HCT116 (cell line): ENCODE data around the gene FEZF1. TPM values are rescaled to one million over a fixed set of nuclear protein-coding genes. Genes with fewer than 3 reads are reported as not detected.

ENCODE experiments used
- ATAC-seq: fragments of 200-7000 bp; cut with Tn5 transposase; 2 replicates; pipeline ENCODE4 v1.9.1; 2020; ENCODE audit warnings: mild to moderate bottlenecking, moderate library complexity
- BruUV-seq: library from RNA; stranded (reverse); fragments of 400-500 nt; replicated peaks from 2 replicates; lab custom pipeline; 2021; lab: Mats Ljungman, UMichigan
- CTCF ChIA-PET: fragments of 300-600 bp; sonication (Branson Sonifier 250); formaldehyde crosslinking; loops from one replicate; lab custom pipeline; 2021; ENCODE audit warnings: antibody characterized with exemption; lab: Charles Lee
- POLR2A ChIA-PET: fragments of 300-600, 350-600 bp; sonication (Branson Sonifier 250); formaldehyde crosslinking; loops from one replicate; lab custom pipeline; 2021; ENCODE audit warnings: antibody characterized with exemption; lab: Charles Lee
- RAD21 ChIA-PET, 2 experiments: fragments of 300-600 bp; sonication (Branson Sonifier 250); formaldehyde crosslinking; loops; one replicate each; lab custom pipeline; 2023; ENCODE audit warnings: low total read pairs in 2 of 2; ENCODE audit not compliant: uncharacterized antibody in 2 of 2, unreplicated experiment in 2 of 2, low non-redundant PET in 1 of 2; lab: Charles Lee
- DNase-seq: peaks from one replicate; pipeline ENCODE4 v3.0.0-alpha.2; 2010; ENCODE audit warnings: low read depth, low spot score
- H2AFZ ChIP-seq: fragments of 200-600 bp; shearing (Covaris generic), sonication (generic); 2 replicates; pipeline ENCODE4 v1.6.1; 2017; ENCODE audit warnings: low read depth, mixed run types, mixed read lengths, antibody characterized with exemption, low read length; ENCODE audit not compliant: poor library complexity, severe bottlenecking
- H3K27ac ChIP-seq: 2 replicates; pipeline ENCODE4 v1.5.1; 2012; ENCODE audit warnings: low read depth, low read length
- H3K27me3 ChIP-seq: fragments of 200-600 bp; sonication (generic); 2 replicates; pipeline ENCODE4 v1.6.1; 2016; ENCODE audit warnings: mixed run types, low read length, mixed read lengths; ENCODE audit not compliant: insufficient read depth
- H3K36me3 ChIP-seq, 2 experiments: fragments of 200-500 bp in 1 of 2; fragments of 200-600 bp in 1 of 2; sonication (Bioruptor generic) in 1 of 2; sonication (generic) in 1 of 2; 2 replicates each; pipeline versions ENCODE4 v1.5.1 to v1.6.1; 2014 to 2016; ENCODE audit warnings: low read length in 2 of 2, inconsistent platforms in 1 of 2, mixed read lengths in 1 of 2, mixed run types in 1 of 2; ENCODE audit not compliant: insufficient read depth in 2 of 2, control insufficient read depth in 1 of 2
- H3K4me1 ChIP-seq, 2 experiments: fragments of 200-600 bp in 1 of 2; sonication (generic) in 1 of 2; 2 replicates each; pipeline versions ENCODE4 v1.5.1 to v1.6.1; 2012 to 2017; ENCODE audit warnings: low read length in 2 of 2, inconsistent platforms in 1 of 2, mild to moderate bottlenecking in 1 of 2, mixed read lengths in 1 of 2, mixed run types in 1 of 2, moderate library complexity in 1 of 2; ENCODE audit not compliant: insufficient read depth in 2 of 2, control insufficient read depth in 1 of 2
- H3K4me2 ChIP-seq: fragments of 200-600 bp; sonication (generic); 2 replicates; pipeline ENCODE4 v1.6.1; 2017; ENCODE audit warnings: mixed run types, low read length, mixed read lengths
- H3K4me3 ChIP-seq, 2 experiments: fragments of 200-600 bp in 1 of 2; sonication (generic) in 1 of 2; replicated peaks in 1 of 2; 2 replicates each; pipeline ENCODE4 v1.5.1; 2011 to 2016; ENCODE audit warnings: low read length in 2 of 2, control low read depth in 1 of 2, low read depth in 1 of 2, mild to moderate bottlenecking in 1 of 2, mixed read lengths in 1 of 2, mixed run types in 1 of 2
- H3K79me2 ChIP-seq: fragments of 200-600 bp; sonication (generic); 2 replicates; pipeline ENCODE4 v1.6.1; 2017; ENCODE audit warnings: mild to moderate bottlenecking, mixed run types, low read length, moderate library complexity, mixed read lengths; ENCODE audit not compliant: insufficient read depth
- H3K9ac ChIP-seq: fragments of 200-600 bp; sonication (generic); 2 replicates; pipeline ENCODE4 v1.6.1; 2016; ENCODE audit warnings: low read length, mixed read lengths
- H3K9me2 ChIP-seq: fragments of 200-600 bp; sonication (generic), shearing (Covaris generic); 2 replicates; pipeline ENCODE4 v1.6.1; 2017; ENCODE audit warnings: mixed run types, mild to moderate bottlenecking, moderate library complexity; ENCODE audit not compliant: insufficient read depth
- H3K9me3 ChIP-seq, 2 experiments: fragments of 200-500 bp in 1 of 2; fragments of 200-600 bp in 1 of 2; sonication (Bioruptor generic) in 1 of 2; sonication (generic) in 1 of 2; 2 replicates each; pipeline ENCODE4 v1.6.1; 2014 to 2017; ENCODE audit warnings: low read length in 2 of 2, mixed read lengths in 2 of 2, inconsistent platforms in 1 of 2, low read depth in 1 of 2, mild to moderate bottlenecking in 1 of 2, mixed run types in 1 of 2, moderate library complexity in 1 of 2; ENCODE audit not compliant: control insufficient read depth in 1 of 2, insufficient read depth in 1 of 2
- H4K20me1 ChIP-seq: fragments of 200-600 bp; sonication (generic), shearing (Covaris generic); 2 replicates; pipeline ENCODE4 v1.6.1; 2017; ENCODE audit warnings: mixed run types, mild to moderate bottlenecking, moderate library complexity; ENCODE audit not compliant: insufficient read depth
- ATF3 ChIP-seq: IDR thresholded peaks from 2 replicates; pipeline ENCODE4 v1.6.1; 2012
- CEBPB ChIP-seq: IDR thresholded peaks from 2 replicates; pipeline ENCODE4 v1.6.1; 2012; ENCODE audit warnings: low read depth
- EZH2 ChIP-seq: fragments of 200-600 bp; sonication (generic); IDR thresholded peaks from 2 replicates; pipeline ENCODE4 v1.6.1; 2017; ENCODE audit warnings: antibody characterized with exemption, mixed run types
- EZH2phosphoT487 ChIP-seq: fragments of 200-600 bp; IDR thresholded peaks from 2 replicates; pipeline ENCODE4 v1.6.1; 2018; ENCODE audit warnings: antibody characterized with exemption, borderline replicate concordance
- POLR2A ChIP-seq: IDR thresholded peaks from 2 replicates; pipeline ENCODE4 v1.7.0; 2011; ENCODE audit warnings: borderline replicate concordance; ENCODE audit not compliant: insufficient read depth, insufficient read length; ENCODE audit errors: extremely low read depth
- POLR2AphosphoS5 ChIP-seq: IDR thresholded peaks from 2 replicates; pipeline ENCODE4 v1.6.1; 2011; ENCODE audit warnings: mild to moderate bottlenecking, low read depth, low read length, moderate library complexity
- RAD21 ChIP-seq: IDR thresholded peaks from 2 replicates; pipeline ENCODE4 v1.6.1; 2012; ENCODE audit warnings: low read depth, mild to moderate bottlenecking
- SP1 ChIP-seq: IDR thresholded peaks from 2 replicates; pipeline ENCODE4 v1.6.1; 2012; ENCODE audit warnings: low read depth
- SRF ChIP-seq: IDR thresholded peaks from 2 replicates; pipeline ENCODE4 v1.6.1; 2012; ENCODE audit warnings: low read depth
- YY1 ChIP-seq: IDR thresholded peaks from 2 replicates; pipeline ENCODE4 v1.6.1; 2011; ENCODE audit warnings: low read length, low read depth, moderate library complexity, mild to moderate bottlenecking; ENCODE audit not compliant: insufficient replicate concordance; ENCODE audit errors: extremely low read depth
- ZFX ChIP-seq: fragments of 450-650 bp; IDR thresholded peaks from 2 replicates; pipeline ENCODE4 v1.6.1; 2017
- ZNF274 ChIP-seq: fragments of 200-500 bp; sonication (Bioruptor generic); IDR thresholded peaks from 2 replicates; pipeline ENCODE4 v1.6.1; 2014; ENCODE audit warnings: mild to moderate bottlenecking, low read depth, low read length, inconsistent platforms
- intact Hi-C: fragments of 100-400 bp; cut with micrococcal nuclease; formaldehyde crosslinking; loops from 2 replicates; pipeline ENCODE4 v1.10.0; 2022
- total RNA-seq: library from RNA; stranded (reverse); gene quantifications from one replicate; pipeline ENCODE4 v1.2.1, GENCODE V29; 2021; ENCODE audit not compliant: unreplicated experiment
- TF ChIP-seq, protein P1 (sequence below): IDR thresholded peaks from 2 replicates; pipeline ENCODE4 v1.6.1; 2012; ENCODE audit warnings: low read depth

The FEZF1 gene
- total RNA-seq, 1 experiment from 2014 or later: 0.37 TPM

- Histone ChIP-seq H3K9ac (no peak overlapping the region), H3K27ac (no peak overlapping the region), H3K4me3 (no peak overlapping the region), H3K36me3 (no peaks in the 10 kb centered on the region), H3K9me3 (no peaks in the 10 kb centered on the region), H3K4me1 (no peaks in the 10 kb centered on the region), H3K27me3 (no peaks in the 10 kb centered on the region), H3K4me2 (no peak overlapping the region), H3K9me2 (no peaks in the 10 kb centered on the region), H3K79me2 (no peaks in the 10 kb centered on the region), H4K20me1 (no peaks in the 10 kb centered on the region), H2AFZ (no peak overlapping the region)
- intact Hi-C loops: no loop called here
- DNase-seq (no peak), ATAC-seq (no peak)
- RAD21 ChIA-PET: no interaction called here
- POLR2A ChIA-PET: no interaction called here
- CTCF ChIA-PET: no interaction called here
- no peak for TF ChIP-seq SP1
- no peak for TF ChIP-seq ATF3
- TF ChIP-seq YY1: no peak
- no peak for TF ChIP-seq EZH2phosphoT487
- TF ChIP-seq CEBPB: no peak
- TF ChIP-seq EZH2: no peak
- TF ChIP-seq POLR2AphosphoS5: no peak
- TF ChIP-seq ZFX: no peak
- no peak for TF ChIP-seq POLR2A
- TF ChIP-seq, protein P1, sequence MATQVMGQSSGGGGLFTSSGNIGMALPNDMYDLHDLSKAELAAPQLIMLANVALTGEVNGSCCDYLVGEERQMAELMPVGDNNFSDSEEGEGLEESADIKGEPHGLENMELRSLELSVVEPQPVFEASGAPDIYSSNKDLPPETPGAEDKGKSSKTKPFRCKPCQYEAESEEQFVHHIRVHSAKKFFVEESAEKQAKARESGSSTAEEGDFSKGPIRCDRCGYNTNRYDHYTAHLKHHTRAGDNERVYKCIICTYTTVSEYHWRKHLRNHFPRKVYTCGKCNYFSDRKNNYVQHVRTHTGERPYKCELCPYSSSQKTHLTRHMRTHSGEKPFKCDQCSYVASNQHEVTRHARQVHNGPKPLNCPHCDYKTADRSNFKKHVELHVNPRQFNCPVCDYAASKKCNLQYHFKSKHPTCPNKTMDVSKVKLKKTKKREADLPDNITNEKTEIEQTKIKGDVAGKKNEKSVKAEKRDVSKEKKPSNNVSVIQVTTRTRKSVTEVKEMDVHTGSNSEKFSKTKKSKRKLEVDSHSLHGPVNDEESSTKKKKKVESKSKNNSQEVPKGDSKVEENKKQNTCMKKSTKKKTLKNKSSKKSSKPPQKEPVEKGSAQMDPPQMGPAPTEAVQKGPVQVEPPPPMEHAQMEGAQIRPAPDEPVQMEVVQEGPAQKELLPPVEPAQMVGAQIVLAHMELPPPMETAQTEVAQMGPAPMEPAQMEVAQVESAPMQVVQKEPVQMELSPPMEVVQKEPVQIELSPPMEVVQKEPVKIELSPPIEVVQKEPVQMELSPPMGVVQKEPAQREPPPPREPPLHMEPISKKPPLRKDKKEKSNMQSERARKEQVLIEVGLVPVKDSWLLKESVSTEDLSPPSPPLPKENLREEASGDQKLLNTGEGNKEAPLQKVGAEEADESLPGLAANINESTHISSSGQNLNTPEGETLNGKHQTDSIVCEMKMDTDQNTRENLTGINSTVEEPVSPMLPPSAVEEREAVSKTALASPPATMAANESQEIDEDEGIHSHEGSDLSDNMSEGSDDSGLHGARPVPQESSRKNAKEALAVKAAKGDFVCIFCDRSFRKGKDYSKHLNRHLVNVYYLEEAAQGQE: no peak
- no peak for TF ChIP-seq SRF
- TF ChIP-seq RAD21: no peak
- no peak for TF ChIP-seq ZNF274
- BruUV-seq: no TSS peak
Measured at GRCh38 chr7:122258971-122259370, 45.6 kb downstream of the FEZF1 start.
